GM23338 (cell line): ENCODE results near the gene TLX3.

Experiments
- CREB1 ChIP-seq: fragments of 250-450 bp; sonication (Bioruptor Pico); IDR thresholded peaks from 2 replicates; pipeline ENCODE4 v1.5.0; 2020; ENCODE audit warnings: low read depth, mild to moderate bottlenecking, moderate library complexity
- CTCF ChIP-seq, 2 experiments: fragments of 200-600 bp in 1 of 2; sonication (generic) in 1 of 2; conservative IDR thresholded peaks; 2 replicates each; pipeline versions ENCODE4 v1.5.1 to v1.6.1; 2016 to 2017; ENCODE audit warnings: antibody characterized with exemption in 2 of 2, low read depth in 2 of 2, mild to moderate bottlenecking in 2 of 2, moderate library complexity in 1 of 2
- EZH2 ChIP-seq: fragments of 200-600 bp; sonication (generic); IDR thresholded peaks from one replicate; pipeline ENCODE4 v1.8.0; 2017; ENCODE audit warnings: antibody characterized with exemption, mild to moderate bottlenecking, low read depth; ENCODE audit not compliant: unreplicated experiment
- EZH2phosphoT487 ChIP-seq: fragments of 200-600 bp; sonication (generic); IDR thresholded peaks from one replicate; pipeline ENCODE4 v1.8.1; 2018; ENCODE audit warnings: antibody characterized with exemption; ENCODE audit not compliant: unreplicated experiment
- JUNB ChIP-seq: IDR thresholded peaks from one replicate; pipeline ENCODE4 v1.6.1; 2016; ENCODE audit warnings: antibody characterized with exemption; ENCODE audit not compliant: unreplicated experiment
- POLR2AphosphoS5 ChIP-seq: IDR thresholded peaks from 2 replicates; pipeline ENCODE4 v1.6.1; 2016; ENCODE audit warnings: antibody characterized with exemption, low read depth
- REST ChIP-seq: IDR thresholded peaks from one replicate; pipeline ENCODE4 v1.6.1; 2018; ENCODE audit warnings: antibody characterized with exemption; ENCODE audit not compliant: unreplicated experiment
- ZNF462 ChIP-seq: fragments of 250-450 bp; sonication (Bioruptor Pico); IDR thresholded peaks from 2 replicates; pipeline ENCODE4 v1.5.0; 2020; ENCODE audit warnings: mild to moderate bottlenecking, moderate library complexity

GRCh38 chr5:171315386-171315891 lies 6.4 kb downstream of the TLX3 start:
- TF ChIP-seq CREB1 (CRISPR knock-in tag): no peak
- peak; percentile 68 for TF ChIP-seq EZH2
- peak; percentile 71 for TF ChIP-seq EZH2phosphoT487
- TF ChIP-seq CTCF (conservative IDR thresholded peaks at IDR 0.05; ENCODE audit: low read depth in 2 of 2): no peak
- no peak for TF ChIP-seq JUNB
- no peak for TF ChIP-seq POLR2AphosphoS5
- TF ChIP-seq REST: no peak
- no peak for TF ChIP-seq ZNF462
